GM12801 (cell line): ENCODE data around the gene TCF7.

Experiments used
- TF ChIP-seq, protein P1 (sequence below): IDR thresholded peaks from one replicate; pipeline ENCODE4 v1.5.1; 2011; ENCODE audit warnings: control low read depth; ENCODE audit not compliant: insufficient read length; ENCODE audit errors: extremely low read depth

TCF7 gene

DNA sequence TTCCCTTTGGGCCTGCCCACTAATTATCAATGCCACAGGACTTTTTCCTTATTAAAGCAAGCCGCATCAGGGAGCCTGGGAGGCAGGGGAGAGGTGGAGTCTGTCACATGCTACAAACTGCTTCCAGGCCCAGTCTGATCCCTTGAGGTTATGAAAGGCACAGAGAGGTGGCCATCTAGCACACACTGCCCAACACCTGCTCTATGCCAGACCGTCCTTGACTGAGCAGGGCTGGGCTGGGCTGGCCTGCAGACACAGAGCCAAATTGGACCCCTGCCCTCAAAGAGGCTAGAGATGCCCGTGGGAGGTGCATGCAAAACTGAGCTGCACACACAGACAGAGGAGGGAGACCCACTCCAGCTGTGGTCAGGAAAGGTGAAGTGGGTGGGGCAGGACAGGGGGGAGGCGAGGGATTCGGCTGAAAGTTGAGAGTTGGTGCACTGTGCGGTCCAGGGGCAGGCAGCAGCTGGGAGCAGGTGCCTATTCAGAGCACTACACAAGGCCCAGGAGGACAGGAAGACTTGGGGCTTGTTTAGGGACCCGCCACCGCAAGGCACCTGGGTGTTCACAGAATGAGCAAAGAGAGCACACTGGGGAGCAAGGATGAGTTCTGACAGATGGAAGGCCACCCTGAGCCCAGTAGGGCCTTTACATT, 36.4 kb upstream of the TCF7 start:
- TF ChIP-seq, protein P1, sequence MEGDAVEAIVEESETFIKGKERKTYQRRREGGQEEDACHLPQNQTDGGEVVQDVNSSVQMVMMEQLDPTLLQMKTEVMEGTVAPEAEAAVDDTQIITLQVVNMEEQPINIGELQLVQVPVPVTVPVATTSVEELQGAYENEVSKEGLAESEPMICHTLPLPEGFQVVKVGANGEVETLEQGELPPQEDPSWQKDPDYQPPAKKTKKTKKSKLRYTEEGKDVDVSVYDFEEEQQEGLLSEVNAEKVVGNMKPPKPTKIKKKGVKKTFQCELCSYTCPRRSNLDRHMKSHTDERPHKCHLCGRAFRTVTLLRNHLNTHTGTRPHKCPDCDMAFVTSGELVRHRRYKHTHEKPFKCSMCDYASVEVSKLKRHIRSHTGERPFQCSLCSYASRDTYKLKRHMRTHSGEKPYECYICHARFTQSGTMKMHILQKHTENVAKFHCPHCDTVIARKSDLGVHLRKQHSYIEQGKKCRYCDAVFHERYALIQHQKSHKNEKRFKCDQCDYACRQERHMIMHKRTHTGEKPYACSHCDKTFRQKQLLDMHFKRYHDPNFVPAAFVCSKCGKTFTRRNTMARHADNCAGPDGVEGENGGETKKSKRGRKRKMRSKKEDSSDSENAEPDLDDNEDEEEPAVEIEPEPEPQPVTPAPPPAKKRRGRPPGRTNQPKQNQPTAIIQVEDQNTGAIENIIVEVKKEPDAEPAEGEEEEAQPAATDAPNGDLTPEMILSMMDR, result no peak

DNA sequence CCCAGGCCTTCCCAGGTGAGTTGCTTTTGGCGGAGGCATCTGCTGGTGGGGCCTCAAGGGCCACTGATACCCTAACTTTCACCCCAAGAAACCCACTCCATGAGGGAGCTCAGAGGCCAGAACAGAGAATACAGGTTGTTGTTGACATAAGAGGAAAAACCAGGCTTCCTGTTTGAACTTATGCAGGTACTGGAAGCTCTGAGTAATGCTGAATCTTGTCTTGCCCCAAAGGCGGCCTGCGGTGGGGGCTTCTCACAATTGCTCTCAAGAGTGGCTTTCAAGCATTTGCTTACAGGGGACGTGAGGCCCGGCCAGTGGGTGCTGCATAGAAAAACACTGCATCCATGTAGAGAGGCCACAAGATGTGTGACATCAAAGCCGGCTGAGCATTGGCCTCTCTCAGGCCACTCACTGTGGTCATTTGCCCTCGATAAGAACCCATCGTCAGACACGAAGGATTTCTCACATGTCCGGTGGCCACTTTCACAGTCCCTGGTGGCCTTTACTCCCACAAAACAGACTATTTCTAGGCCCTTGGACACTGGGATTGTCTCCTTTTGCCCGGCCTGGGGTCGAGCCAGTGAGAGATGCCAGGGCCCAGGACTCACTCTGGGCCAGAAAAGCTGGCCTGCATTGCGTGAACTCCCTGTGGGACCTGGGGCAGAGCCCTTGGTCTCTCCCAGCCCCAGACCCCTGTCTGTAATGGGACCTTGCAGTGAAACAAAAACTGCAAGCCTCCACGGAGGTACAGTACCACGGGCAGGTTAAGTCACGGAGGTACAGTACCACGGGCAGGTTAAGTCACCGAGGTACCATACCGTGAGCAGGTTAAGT, 34.5 kb upstream of the TCF7 start:
- TF ChIP-seq, protein P1, result no peak

DNA sequence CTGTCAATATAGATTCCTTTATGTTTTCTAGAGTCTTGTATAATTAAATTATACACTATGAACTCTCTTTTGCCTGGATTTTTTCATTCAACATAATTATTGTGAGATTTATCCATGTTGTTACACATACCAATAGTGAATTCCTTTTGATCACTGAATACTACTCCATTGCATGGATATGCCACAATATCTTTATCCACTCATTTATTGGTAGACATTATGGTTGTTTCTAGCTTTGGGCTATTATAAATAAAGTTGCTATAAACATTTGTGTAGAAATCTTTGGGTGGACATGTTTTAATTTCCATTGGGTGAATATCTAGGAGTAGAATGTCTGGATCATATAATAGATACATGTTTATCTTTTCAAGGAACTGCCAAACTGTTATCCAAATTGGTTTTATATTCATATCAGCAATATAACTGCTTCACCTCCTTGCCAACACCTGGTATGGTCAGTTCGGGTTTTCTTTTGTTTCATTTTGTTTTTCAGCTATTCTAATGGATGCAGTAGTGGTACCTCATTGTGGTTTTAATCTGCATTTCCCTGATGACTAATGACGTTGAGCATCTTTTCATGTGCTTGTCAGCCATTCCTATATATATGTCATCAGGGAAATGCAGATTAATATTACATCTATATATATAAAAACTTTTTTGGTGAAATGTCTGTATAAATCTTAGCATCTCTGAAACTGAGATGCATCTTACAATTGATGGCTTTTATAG, 32.1 kb upstream of the TCF7 start:
- TF ChIP-seq, protein P1, result no peak

DNA sequence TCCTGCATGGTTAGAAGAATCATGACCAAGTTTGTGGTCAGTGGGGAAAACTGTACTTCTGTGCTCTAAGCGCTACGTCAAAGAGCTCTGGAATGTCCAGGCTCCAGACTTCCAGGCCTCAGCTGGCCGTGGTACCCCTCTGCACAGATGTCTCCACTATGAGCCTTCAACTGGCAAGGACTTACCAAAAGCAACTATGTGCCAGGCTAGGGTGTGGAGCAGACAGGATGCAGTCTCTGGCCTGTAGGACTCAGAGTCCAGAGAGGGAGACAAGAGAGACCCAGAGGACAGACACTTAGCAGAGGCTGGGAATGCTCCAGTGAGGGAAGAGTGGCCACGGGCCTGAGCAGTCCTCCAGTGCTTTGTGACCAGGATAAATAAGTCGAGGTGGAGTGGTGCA, 31.0 kb upstream of the TCF7 start:
- TF ChIP-seq, protein P1, result no peak

DNA sequence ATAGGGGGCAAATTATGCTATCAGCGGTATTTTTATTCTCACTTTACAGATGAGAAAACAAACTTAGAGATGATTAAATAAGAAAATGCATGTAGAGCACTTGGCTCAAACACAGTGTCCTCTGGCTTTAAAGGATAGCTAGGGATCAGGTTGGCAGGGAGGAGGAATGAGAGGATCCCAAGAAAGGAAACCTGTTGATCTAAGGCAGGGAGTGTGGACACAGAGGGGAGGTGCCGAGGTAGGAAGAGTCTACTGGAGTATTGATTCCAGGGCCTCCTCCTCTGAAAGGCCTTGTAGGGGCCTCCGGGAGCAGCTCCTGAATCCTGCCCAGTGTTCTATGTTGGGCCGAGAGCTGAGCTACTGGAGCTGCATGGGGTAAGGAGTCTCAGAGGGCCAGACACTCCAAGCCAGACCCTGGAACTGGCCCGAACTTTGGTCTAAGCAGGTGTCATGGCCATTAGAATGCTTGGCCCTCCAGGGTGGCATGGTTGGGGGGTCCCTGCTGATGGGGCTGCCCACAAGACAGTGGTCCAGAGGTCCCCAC, 30.4 kb upstream of the TCF7 start:
- TF ChIP-seq, protein P1, result no peak

DNA sequence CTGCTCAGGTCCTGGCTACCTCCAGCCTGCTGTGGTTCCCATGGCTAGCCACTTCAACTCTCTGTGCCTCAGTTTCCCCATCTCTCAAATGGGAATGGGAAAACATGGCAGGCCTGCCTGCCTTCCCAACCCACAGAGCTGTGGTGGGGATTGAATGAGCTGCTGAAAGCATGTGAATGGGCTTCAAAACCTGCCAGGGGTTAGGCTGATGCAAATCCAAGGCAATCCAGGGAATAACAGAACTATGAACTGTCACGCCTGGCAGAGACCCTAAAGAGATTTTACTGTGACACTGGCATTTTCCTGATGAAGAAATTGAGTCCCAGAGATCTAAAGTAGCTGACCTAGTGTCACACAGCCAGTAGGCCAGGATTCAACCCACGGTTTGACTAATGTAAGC, 29.9 kb upstream of the TCF7 start:
- TF ChIP-seq, protein P1, result no peak

DNA sequence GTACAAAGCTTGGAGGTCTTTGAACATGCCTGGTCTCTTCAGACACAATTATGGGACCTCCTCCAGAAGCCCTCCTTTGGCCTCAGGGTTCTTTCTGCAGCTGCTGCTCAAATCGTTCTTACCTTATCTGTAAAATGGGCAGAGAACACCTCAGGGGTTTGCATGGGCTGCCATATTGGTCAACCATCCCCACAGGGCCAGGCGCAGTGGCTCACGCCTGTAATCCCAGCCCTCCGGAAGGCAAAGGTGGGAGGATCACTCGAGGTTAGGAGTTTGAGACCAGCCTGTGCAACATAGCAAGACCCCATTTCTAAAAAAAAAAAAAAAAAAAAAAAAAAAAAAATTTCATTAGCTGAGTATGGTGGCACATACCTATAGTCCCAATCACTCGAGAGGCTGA, 29.1 kb upstream of the TCF7 start:
- TF ChIP-seq, protein P1, result no peak
